Heart left ventricle (tissue), 13 donors: ENCODE measurements around the gene ATP6V1A.

Experiments used
- CTCF ChIP-seq, 12 donors: fragments of 200-600 bp; sonication (generic) in 4 of 12; IDR thresholded peaks; one replicate each; pipeline versions ENCODE4 v1.5.0 to v1.8.0; 2018 to 2022; ENCODE audit warnings: antibody characterized with exemption in 12 of 12, mild to moderate bottlenecking in 5 of 12
- POLR2A ChIP-seq, 2 donors: fragments of 450-650 bp; IDR thresholded peaks; one replicate each; pipeline ENCODE4 v1.6.1; 2017; ENCODE audit warnings: antibody characterized with exemption in 2 of 2, mild to moderate bottlenecking in 2 of 2, moderate library complexity in 2 of 2
- donor health status: ischemic (EF 13 %, LVEDD 7.1; RV severe dilation, severe dysfunction).
- donor health status: DM: no; HTN: yes; CAD: no.
- donor health status: DM: no; HTN: no; CAD: no.
- donor health status: ischemic (EF 25% LVEDD 6.9; RV normal size, moderate dysfunction).
- donor health status: ischemic (EF 25% LVEDD 5.7; RV mildly dilated, moderate dysfunction).
- donor health status: ischemic (EF 35%, LVEDD 5.7; RV mildly dilated, moderate dysfunction).
- donor health status: nonischemic (EF 11% LVEDD 7.7; RV severe dilation, severe dysfunction).
- donor health status: DM: yes; HTN: yes; CAD: no.
- donor health status: PGD.
- donor health status: ischemic (EF 29% LVEDD 5.4; RV normal size, mild dysfunction).
- donor health status: nonischemic (EF 23%, LVEDD 6.1; RV moderate dilation, normal function).

GRCh38 chr3:113847664-113848461 lies 101.0 kb downstream of the ATP6V1A start:
- TF ChIP-seq CTCF (IDR thresholded peaks at IDR 0.05) (no peak), POLR2A (IDR thresholded peaks at IDR 0.05) (no peak)
